Measurements from ENCODE around the gene NF1.

Gene NF1

GRCh38 chr17:31163091-31163781, 68.5 kb downstream of the NF1 start:
- Histone ChIP-seq H4K20me1 (ENCODE audit: insufficient read depth, low read length) (no peaks in the 10 kb centered on the region), H3K4me1 (ENCODE audit: insufficient read depth, low read length, severe bottlenecking) (no peaks in the 10 kb centered on the region), H3K27me3 (ENCODE audit: insufficient read depth, low read length) (no peaks in the 10 kb centered on the region), H3K9me2 (ENCODE audit: low read depth, low read length) (no peaks in the 10 kb centered on the region), H3K27ac (ENCODE audit: low read depth, low read length, poor library complexity, severe bottlenecking) (no peak overlapping the region), H3K9ac (ENCODE audit: low read length) (no peak overlapping the region), H3F3A (ENCODE audit: insufficient read depth, low read length) (no peaks in the 10 kb centered on the region), H2AFZ (ENCODE audit: low read length) (no peak overlapping the region), H3K4me3 (ENCODE audit: low read depth, low read length, poor library complexity, severe bottlenecking) (no peak overlapping the region), H3K9me3 (ENCODE audit: low read length) (no peaks in the 10 kb centered on the region), H3K4me2 (ENCODE audit: low read length) (no peak overlapping the region), H3K79me2 (ENCODE audit: insufficient read depth, low read length) (no peaks in the 10 kb centered on the region), H3K36me3 (ENCODE audit: insufficient read depth, low read length) (peaks cover 9% of the 10 kb centered on the region; the same call in 1 of the 2 replicates)
- TF ChIP-seq CTCF (IDR thresholded peaks at IDR 0.05; ENCODE audit: low read length) (no peak), EZH2 (IDR thresholded peaks at IDR 0.05; ENCODE audit: borderline replicate concordance, low read length) (no peak)

- Histone ChIP-seq H3K4me2 (ENCODE audit: low read length) (no peak overlapping the region), H3K79me2 (ENCODE audit: insufficient read depth, low read length) (no peaks in the 10 kb centered on the region), H3K27me3 (ENCODE audit: insufficient read depth, low read length) (no peaks in the 10 kb centered on the region), H3K4me1 (ENCODE audit: insufficient read depth, low read length, severe bottlenecking) (no peaks in the 10 kb centered on the region), H3K36me3 (ENCODE audit: insufficient read depth, low read length) (no peaks in the 10 kb centered on the region), H4K20me1 (ENCODE audit: insufficient read depth, low read length) (no peaks in the 10 kb centered on the region), H3K9me2 (ENCODE audit: low read depth, low read length) (no peaks in the 10 kb centered on the region), H3K9ac (ENCODE audit: low read length) (no peak overlapping the region), H3K4me3 (ENCODE audit: low read depth, low read length, poor library complexity, severe bottlenecking) (no peak overlapping the region), H3F3A (ENCODE audit: insufficient read depth, low read length) (no peaks in the 10 kb centered on the region), H2AFZ (ENCODE audit: low read length) (no peak overlapping the region), H3K9me3 (ENCODE audit: low read length) (no peaks in the 10 kb centered on the region), H3K27ac (ENCODE audit: low read depth, low read length, poor library complexity, severe bottlenecking) (no peak overlapping the region)
- TF ChIP-seq CTCF (IDR thresholded peaks at IDR 0.05; ENCODE audit: low read length) (no peak), EZH2 (IDR thresholded peaks at IDR 0.05; ENCODE audit: borderline replicate concordance, low read length) (no peak)
Observed at GRCh38 chr17:31167111-31167510, 72.3 kb downstream of the NF1 start.

GRCh38 chr17:31171701-31172100, 76.9 kb downstream of the NF1 start:
- no peaks in the 10 kb centered on the region for H3K27me3 ChIP-seq (ENCODE audit: insufficient read depth, low read length)
- no peak overlapping the region for H2AFZ ChIP-seq (ENCODE audit: low read length)

More at GRCh38 chr17:31171701-31172100, 76.9 kb downstream of the NF1 start:
- no peak overlapping the region for H3K27ac ChIP-seq (ENCODE audit: low read depth, low read length, poor library complexity, severe bottlenecking)
- H3K9me3 ChIP-seq (ENCODE audit: low read length) = no peaks in the 10 kb centered on the region
- TF ChIP-seq CTCF (IDR thresholded peaks at IDR 0.05; ENCODE audit: low read length) = no peak
- TF ChIP-seq EZH2 (IDR thresholded peaks at IDR 0.05; ENCODE audit: borderline replicate concordance, low read length) = no peak
- H3K79me2 ChIP-seq (ENCODE audit: insufficient read depth, low read length) = no peaks in the 10 kb centered on the region
- H3K36me3 ChIP-seq (ENCODE audit: insufficient read depth, low read length) = no peaks in the 10 kb centered on the region
- no peaks in the 10 kb centered on the region for H3F3A ChIP-seq (ENCODE audit: insufficient read depth, low read length)
- H3K9me2 ChIP-seq (ENCODE audit: low read depth, low read length) = no peaks in the 10 kb centered on the region
- H3K4me3 ChIP-seq (ENCODE audit: low read depth, low read length, poor library complexity, severe bottlenecking) = no peak overlapping the region
- no peak overlapping the region for H3K4me2 ChIP-seq (ENCODE audit: low read length)
- H3K9ac ChIP-seq (ENCODE audit: low read length) = no peak overlapping the region
- H4K20me1 ChIP-seq (ENCODE audit: insufficient read depth, low read length) = no peaks in the 10 kb centered on the region
- no peaks in the 10 kb centered on the region for H3K4me1 ChIP-seq (ENCODE audit: insufficient read depth, low read length, severe bottlenecking)
